Esophagus squamous epithelium (tissue), 5 donors: ENCODE results near the gene RIN3. TPM values are rescaled to one million over a fixed set of nuclear protein-coding genes. Genes with fewer than 3 reads are reported as not detected.

Source experiments
- DNase-seq: peaks from one replicate; lab custom pipeline; 2025; lab: John Stamatoyannopoulos, UW
- H3K27ac ChIP-seq, 4 donors: fragments of 200-600 bp; sonication (generic); one replicate each; pipeline ENCODE4 v1.5.1; 2016 to 2019; ENCODE audit warnings: mild to moderate bottlenecking in 1 of 4
- H3K27me3 ChIP-seq, 4 donors: fragments of 200-600 bp; sonication (generic); 1 replicate in 3 of 4; 2 replicates in 1 of 4; pipeline versions ENCODE4 v1.5.1 to v1.6.0; 2017 to 2021; ENCODE audit warnings: antibody characterized with exemption in 1 of 4
- H3K36me3 ChIP-seq, 3 donors: fragments of 200-600 bp; sonication (generic); one replicate each; pipeline ENCODE4 v1.5.1; 2016 to 2019
- H3K4me1 ChIP-seq, 3 donors: fragments of 200-600 bp; sonication (generic); one replicate each; pipeline ENCODE4 v1.5.1; 2017 to 2019
- H3K4me3 ChIP-seq, 4 donors: fragments of 200-600 bp; sonication (generic); 1 replicate in 3 of 4; 2 replicates in 1 of 4; pipeline ENCODE4 v1.5.1; 2016 to 2019; ENCODE audit warnings: mild to moderate bottlenecking in 2 of 4, moderate library complexity in 1 of 4
- H3K9me3 ChIP-seq, 3 donors: fragments of 200-600 bp; sonication (generic); one replicate each; pipeline ENCODE4 v1.5.1; 2016 to 2019
- CTCF ChIP-seq, 6 experiments: fragments of 450-650 bp in 4 of 6; fragments of 200-600 bp in 2 of 6; sonication (generic) in 2 of 6; IDR thresholded peaks; one replicate each; pipeline ENCODE4 v1.5.1; 2016 to 2019; ENCODE audit warnings: antibody characterized with exemption in 6 of 6, mild to moderate bottlenecking in 4 of 6, moderate library complexity in 4 of 6
- POLR2A ChIP-seq, 4 donors: fragments of 450-650 bp; IDR thresholded peaks; one replicate each; pipeline ENCODE4 v1.6.1; 2017; ENCODE audit warnings: antibody characterized with exemption in 4 of 4, mild to moderate bottlenecking in 4 of 4, moderate library complexity in 3 of 4
- WGBS, 2 donors: methylation state at CpG; one replicate each; pipeline ENCODE4 v1.1.5; 2018; 5-methylcytosine and 5-hydroxymethylcytosine counted together
- intact Hi-C: fragments of 100-400 bp; cut with DNase I; formaldehyde crosslinking; loops from one replicate; pipeline ENCODE4 v1.15.0; 2022
- total RNA-seq, 4 donors: library from RNA; depleted of rRNA; stranded (reverse); fragments of >200 nt; gene quantifications; one replicate each; pipeline ENCODE4 v1.1.0, GENCODE V29; 2016
- donor health status: DM: yes; HTN: yes; CAD: no.

Gene RIN3
- total RNA-seq, 4 donors from 2014 or later, result 1.9 to 9.7 (median 4.4) TPM

GRCh38 chr14:92617581-92617980 lies 104.0 kb downstream of the RIN3 start:
- no peak overlapping the region for H3K27ac ChIP-seq
- no peak for TF ChIP-seq POLR2A (IDR thresholded peaks at IDR 0.05)
- no peak for TF ChIP-seq CTCF (IDR thresholded peaks at IDR 0.05)
- no peaks in the 10 kb centered on the region for H3K27me3 ChIP-seq
- H3K9me3 ChIP-seq, result peaks cover 0 to 13% (median 8%) of the 10 kb centered on the region in 3 donors
- intact Hi-C loops, result no loop called here
- H3K4me1 ChIP-seq, result no peaks in the 10 kb centered on the region
- H3K36me3 ChIP-seq, result peaks cover 0 to 9% (median 0%) of the 10 kb centered on the region in 3 donors
- DNase-seq, result no peak
- no peak overlapping the region for H3K4me3 ChIP-seq

GRCh38 chr14:92619671-92620456 lies 106.3 kb downstream of the RIN3 start:
- peaks cover 0 to 11% (median 0%) of the 10 kb centered on the region in 3 donors for H3K36me3 ChIP-seq
- no peak overlapping the region for H3K27ac ChIP-seq

GRCh38 chr14:92622311-92622710 lies 108.7 kb downstream of the RIN3 start:
- H3K27me3 ChIP-seq, result no peaks in the 10 kb centered on the region
- peaks cover 0 to 29% (median 10%) of the 10 kb centered on the region in 3 donors for H3K9me3 ChIP-seq
- no peak overlapping the region for H3K27ac ChIP-seq
- TF ChIP-seq POLR2A (IDR thresholded peaks at IDR 0.05) (no peak), CTCF (IDR thresholded peaks at IDR 0.05) (no peak)
- peaks cover 0 to 8% (median 0%) of the 10 kb centered on the region in 3 donors for H3K36me3 ChIP-seq
- intact Hi-C loops, result no loop called here
- WGBS, 2 donors, result 80 to 96% methylated on average over 3 of the region's 4 CpGs
- H3K4me3 ChIP-seq, result no peak overlapping the region
- no peak for DNase-seq
- no peaks in the 10 kb centered on the region for H3K4me1 ChIP-seq

More at GRCh38 chr14:92619671-92620456, 106.3 kb downstream of the RIN3 start:
- H3K4me3 ChIP-seq, result no peak overlapping the region
- intact Hi-C loops, result no loop called here
- peaks cover 0 to 16% (median 9%) of the 10 kb centered on the region in 3 donors for H3K9me3 ChIP-seq
- TF ChIP-seq CTCF (IDR thresholded peaks at IDR 0.05) (no peak), POLR2A (IDR thresholded peaks at IDR 0.05) (no peak)
- H3K4me1 ChIP-seq, result no peaks in the 10 kb centered on the region
- 61 to 69% methylated on average over 11 of the region's 11 CpGs for WGBS, 2 donors
- no peaks in the 10 kb centered on the region for H3K27me3 ChIP-seq
- no peak for DNase-seq

- 82 to 86% methylated on average over 6 to 9 of the region's 10 CpGs for whole genome bisulfite sequencing, 2 donors
Measured at GRCh38 chr14:92624764-92625163, 111.2 kb downstream of the RIN3 start.

More at GRCh38 chr14:92624764-92625163, 111.2 kb downstream of the RIN3 start:
- no peak overlapping the region for H3K27ac ChIP-seq
- no peak for DNase-seq
- peaks cover 0 to 41% (median 19%) of the 10 kb centered on the region in 3 donors for H3K9me3 ChIP-seq
- TF ChIP-seq CTCF (IDR thresholded peaks at IDR 0.05), result no peak
- no peak for TF ChIP-seq POLR2A (IDR thresholded peaks at IDR 0.05)
- intact Hi-C loops, result no loop called here
- H3K36me3 ChIP-seq, result peaks cover 0 to 12% (median 0%) of the 10 kb centered on the region in 3 donors
- no peaks in the 10 kb centered on the region for H3K27me3 ChIP-seq
- H3K4me1 ChIP-seq, result no peaks in the 10 kb centered on the region
- H3K4me3 ChIP-seq, result no peak overlapping the region
